NCI-H2107 treated with DMSO at 0.1 percent for 48 hours (cell line): ENCODE measurements around the gene SIGLEC7.
"Not testable (repeated sequence)": the region's sequence is repeated elsewhere in the genome, so short reads cannot be mapped to it uniquely, and the experiment has no call there.

Experiments
- DNase-seq: peaks from one replicate; lab custom pipeline; 2025; ENCODE audit not compliant: unreplicated experiment; lab: John Stamatoyannopoulos, UW

The SIGLEC7 gene

GRCh38 chr19:51137792-51138425 lies 4.2 kb upstream of the SIGLEC7 start:
- no peak for DNase-seq

GRCh38 chr19:51138549-51138979 lies 3.5 kb upstream of the SIGLEC7 start:
- no peak for DNase-seq

GRCh38 chr19:51139299-51140014 lies 2.6 kb upstream of the SIGLEC7 start:
- DNase-seq: no peak

- no peak for DNase-seq
Measured at GRCh38 chr19:51140441-51140840, 1.7 kb upstream of the SIGLEC7 start.

- DNase-seq: no peak
Measured at GRCh38 chr19:51141181-51141580, 920 bp upstream of the SIGLEC7 start.

GRCh38 chr19:51142809-51143475 lies 841 bp downstream of the SIGLEC7 start:
- not testable (repeated sequence) for DNase-seq

GRCh38 chr19:51143486-51143885 lies 1.4 kb downstream of the SIGLEC7 start:
- DNase-seq: no peak

- DNase-seq: no peak
Measured at GRCh38 chr19:51144482-51145045, 2.5 kb downstream of the SIGLEC7 start.

GRCh38 chr19:51145916-51146493 lies 3.9 kb downstream of the SIGLEC7 start:
- DNase-seq: no peak

GRCh38 chr19:51146751-51147150 lies 4.7 kb downstream of the SIGLEC7 start:
- DNase-seq: no peak

GRCh38 chr19:51147663-51148062 lies 5.6 kb downstream of the SIGLEC7 start:
- no peak for DNase-seq

GRCh38 chr19:51148580-51148979 lies 6.5 kb downstream of the SIGLEC7 start:
- DNase-seq: no peak

GRCh38 chr19:51150627-51151026 lies 8.5 kb downstream of the SIGLEC7 start:
- no peak for DNase-seq

- no peak for DNase-seq
Measured at GRCh38 chr19:51156710-51157109, 14.6 kb downstream of the SIGLEC7 start.

- no peak for DNase-seq
Measured at GRCh38 chr19:51157265-51157664, 15.2 kb downstream of the SIGLEC7 start.

- DNase-seq: no peak
Measured at GRCh38 chr19:51158474-51159129, 16.5 kb downstream of the SIGLEC7 start.

GRCh38 chr19:51159656-51160055 lies 17.6 kb downstream of the SIGLEC7 start:
- DNase-seq: no peak

GRCh38 chr19:51161266-51161665 lies 19.2 kb downstream of the SIGLEC7 start:
- no peak for DNase-seq

- no peak for DNase-seq
Measured at GRCh38 chr19:51161867-51162496, 19.9 kb downstream of the SIGLEC7 start.

GRCh38 chr19:51163257-51163656 lies 21.2 kb downstream of the SIGLEC7 start:
- DNase-seq: no peak
